HG02885 (cell line): Measurements from ENCODE around the gene MRPS2.
"Not testable (repeated sequence)": the region's sequence is repeated elsewhere in the genome, so short reads cannot be mapped to it uniquely, and the experiment has no call there.

Experiments
- ATAC-seq: cut with Tn5 transposase; IDR thresholded peaks from one replicate; pipeline ENCODE4 v1.9.1; 2021; ENCODE audit warnings: mild to moderate bottlenecking; ENCODE audit not compliant: unreplicated experiment, poor library complexity

MRPS2 gene

DNA sequence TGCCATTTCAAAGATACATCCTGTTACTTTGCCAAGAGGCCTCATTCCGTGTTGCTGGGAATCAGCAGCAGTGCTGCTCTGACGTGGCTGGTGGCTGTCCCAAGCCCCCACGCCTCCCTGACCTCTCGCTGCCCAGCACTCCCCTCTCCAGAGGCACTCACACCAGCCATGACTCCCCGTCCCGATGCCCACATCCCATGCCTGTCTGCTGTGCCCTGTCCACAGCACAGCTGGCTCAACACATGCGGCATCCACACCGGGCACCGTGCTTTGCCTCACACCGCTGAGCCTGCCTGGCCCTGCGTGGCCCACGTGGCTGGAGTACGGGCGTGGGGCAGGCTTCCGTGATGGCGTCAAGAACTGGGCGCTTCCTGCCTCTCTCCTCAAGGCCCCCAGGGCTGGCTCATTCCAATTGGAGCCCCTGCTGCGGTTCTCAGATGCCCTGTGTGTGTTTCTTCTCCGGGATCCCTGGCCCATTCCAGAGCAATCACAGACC, 12.9 kb downstream of the MRPS2 start:
- ATAC-seq = no peak

DNA sequence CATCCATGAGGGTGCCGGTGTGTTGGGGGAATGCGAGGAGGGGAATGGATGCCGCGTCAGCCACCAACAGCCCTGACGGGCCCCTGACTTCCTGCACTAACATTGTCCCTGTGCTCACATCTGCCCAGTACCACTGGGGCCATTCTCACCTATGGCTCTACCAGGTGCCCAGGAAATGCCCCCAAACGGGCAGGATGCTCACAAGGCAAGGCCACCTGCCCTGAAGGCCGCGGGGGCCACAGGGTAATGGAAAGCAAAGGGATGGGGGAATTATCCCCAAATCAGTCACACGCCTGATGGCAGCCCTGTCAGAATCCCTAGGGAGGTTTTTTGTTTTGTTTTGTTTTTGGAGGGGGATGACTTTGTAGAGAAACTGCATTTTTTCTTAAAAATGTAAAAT, 13.4 kb downstream of the MRPS2 start:
- ATAC-seq = not testable (repeated sequence)

DNA sequence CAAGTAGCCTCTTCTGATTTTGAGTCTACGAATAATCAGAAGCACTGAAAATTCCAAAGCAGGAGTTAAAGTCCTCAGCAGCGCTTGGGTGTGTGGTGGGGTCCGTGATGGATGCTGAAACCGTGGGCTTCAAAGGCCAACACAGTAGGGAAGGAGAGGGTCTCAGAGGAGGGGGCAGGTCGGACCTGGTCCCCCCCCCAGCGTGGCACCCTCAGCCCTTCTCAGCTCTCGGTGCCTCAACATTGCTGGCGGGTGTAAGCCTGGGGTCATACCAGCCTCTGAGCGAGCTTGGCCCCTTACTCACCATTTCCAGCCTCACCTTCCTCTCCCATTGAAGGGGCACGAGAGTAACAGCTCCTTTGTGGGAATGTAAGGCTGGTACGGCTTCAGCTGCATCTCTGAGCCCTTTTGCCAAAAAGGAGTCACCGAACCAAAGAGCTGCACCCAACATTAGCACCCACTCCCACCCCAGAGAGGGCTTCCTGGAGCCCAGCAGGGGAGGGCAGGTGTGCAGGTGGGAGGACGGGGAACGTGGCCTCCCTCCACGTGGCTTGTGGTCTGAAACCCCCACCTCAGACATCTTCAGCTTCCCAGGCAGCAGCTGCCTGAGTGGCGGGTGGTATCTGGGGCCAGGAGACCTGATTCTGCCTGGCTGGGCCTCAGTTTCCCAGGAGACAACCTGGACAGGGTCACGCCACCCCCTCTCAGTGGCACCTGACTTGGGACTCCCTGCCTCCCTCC, 14.0 kb downstream of the MRPS2 start:
- no peak for ATAC-seq

DNA sequence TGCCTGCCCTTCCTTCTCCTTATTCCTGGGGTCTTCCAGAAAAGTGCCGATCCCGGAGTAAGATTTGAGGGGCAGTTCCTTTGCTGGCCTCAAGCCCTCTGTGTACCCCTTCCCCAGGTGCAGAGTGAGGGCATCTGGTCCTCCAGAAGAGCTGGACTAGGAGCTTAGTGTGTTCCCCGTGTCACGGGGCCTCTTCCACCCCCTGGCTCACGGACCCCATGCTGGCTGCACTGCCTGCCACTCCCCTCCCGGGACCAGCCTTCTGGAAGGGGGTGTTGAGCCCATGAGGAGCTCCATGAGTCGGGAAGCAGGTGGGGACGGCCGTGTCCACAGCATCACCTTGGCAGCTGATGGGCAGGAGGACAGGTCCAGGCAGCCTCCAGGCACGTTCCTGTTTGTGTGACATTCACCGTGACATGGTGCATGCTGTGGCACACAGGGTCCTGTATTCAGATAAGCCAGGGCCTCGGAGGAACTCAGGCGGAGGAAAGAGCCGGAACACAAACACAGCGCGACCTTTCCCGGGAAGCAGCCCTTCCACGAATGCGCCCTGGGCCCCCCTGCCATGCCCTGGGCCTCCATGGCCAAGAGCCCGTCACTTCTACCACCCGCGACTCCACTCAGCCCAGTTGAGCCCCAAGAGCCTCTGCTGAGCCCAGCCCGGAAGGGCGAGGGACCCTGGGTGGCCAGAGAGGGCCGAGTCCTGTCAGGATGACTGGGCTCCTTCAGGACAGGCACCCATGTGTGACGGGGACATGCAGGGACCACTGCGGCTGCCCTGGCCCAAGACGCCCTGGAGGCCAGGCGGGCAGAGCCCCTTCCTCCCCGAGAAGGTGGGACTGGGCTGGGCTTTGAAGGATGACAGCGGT, 14.8 kb downstream of the MRPS2 start:
- ATAC-seq = no peak

DNA sequence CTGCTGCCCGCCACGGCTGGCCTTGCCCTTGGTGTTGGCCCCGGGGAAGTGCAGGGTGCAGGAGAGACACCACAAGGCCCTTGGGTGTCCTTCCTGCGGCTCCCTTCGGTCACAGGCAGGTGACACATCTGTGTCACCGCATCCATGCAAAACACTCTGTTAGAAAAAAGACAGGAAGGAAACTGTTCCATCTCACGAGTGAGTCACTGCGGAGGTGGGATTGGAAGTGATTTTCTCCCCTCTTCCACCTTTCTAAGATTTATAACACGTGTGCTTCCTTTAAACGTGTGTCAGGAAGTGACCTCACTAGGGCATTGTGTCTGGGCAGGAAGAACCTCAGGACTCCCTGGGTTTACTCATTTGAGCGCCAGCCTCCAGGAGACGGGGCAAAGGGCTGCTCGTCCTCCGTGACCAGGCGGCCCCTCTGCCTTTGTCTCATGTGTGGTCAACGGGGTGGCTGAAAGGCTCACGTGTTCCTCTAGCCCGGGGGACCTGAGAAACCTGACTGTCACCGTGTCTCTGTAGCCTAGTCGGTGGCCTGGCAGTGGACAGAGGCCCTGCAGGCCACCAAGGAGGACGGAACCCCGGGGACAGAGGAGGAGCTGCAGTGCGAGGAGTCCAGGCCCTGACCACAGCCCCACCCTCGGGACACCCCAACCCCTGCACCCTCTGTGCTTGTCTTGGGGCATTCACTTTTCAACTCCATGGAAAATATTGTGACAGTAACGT, 15.8 kb downstream of the MRPS2 start:
- ATAC-seq = no peak

DNA sequence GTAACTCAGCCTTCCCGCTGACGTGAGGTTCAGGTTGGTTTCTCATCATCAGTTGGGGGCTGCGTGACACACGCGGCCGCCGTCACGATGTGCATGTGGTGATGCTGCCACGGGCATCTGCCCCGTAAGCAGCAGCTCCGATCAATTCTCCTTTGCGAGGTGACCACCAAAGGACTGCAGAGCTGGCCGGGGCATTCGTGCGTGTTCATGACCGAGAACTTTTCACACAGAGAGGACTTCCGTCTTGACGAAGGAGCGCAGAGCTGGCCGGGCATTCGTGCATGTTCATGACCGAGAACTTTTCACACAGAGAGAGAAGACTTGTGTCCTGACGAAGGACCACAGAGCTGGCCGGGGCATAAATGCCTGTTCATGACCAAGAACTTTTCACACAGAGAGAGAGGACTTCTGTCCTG, 16.9 kb downstream of the MRPS2 start:
- ATAC-seq = no peak

DNA sequence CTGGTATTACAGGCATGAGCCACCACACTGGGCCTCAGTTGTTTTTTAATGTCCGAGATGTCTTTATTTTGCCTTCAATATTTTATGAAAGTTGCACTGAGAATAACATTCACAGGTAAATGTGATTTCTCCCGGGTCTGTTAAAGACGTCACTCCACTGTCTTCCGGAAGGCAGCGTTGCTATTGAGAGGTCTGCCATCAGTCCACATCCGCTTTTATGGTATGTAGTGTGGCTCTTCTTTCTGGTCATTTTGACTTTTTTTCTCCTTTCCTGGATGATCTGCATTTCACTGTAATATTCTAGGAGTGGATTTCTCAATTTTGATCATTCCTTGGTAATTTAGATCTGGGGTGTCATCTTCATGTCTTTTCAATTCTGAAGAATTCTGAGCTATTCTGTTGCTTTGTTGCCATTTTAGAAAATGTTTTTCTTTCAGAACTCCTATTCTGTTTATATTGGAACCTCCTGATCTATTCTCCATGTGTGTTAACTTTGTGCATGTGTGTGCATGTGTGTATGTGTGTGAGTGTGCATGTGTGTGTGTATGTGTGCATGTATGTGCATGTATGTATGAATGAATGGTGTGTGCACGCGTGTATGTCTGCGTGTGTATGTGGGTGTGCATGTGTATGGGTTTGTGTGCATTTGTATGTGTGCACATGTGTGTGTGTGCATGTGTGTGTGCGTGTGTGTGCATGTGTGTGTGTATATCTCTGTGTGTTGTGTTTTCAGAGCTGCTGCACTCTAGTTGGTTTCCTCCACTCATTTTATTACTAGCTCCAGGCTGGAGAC, 18.9 kb downstream of the MRPS2 start:
- ATAC-seq = no peak

DNA sequence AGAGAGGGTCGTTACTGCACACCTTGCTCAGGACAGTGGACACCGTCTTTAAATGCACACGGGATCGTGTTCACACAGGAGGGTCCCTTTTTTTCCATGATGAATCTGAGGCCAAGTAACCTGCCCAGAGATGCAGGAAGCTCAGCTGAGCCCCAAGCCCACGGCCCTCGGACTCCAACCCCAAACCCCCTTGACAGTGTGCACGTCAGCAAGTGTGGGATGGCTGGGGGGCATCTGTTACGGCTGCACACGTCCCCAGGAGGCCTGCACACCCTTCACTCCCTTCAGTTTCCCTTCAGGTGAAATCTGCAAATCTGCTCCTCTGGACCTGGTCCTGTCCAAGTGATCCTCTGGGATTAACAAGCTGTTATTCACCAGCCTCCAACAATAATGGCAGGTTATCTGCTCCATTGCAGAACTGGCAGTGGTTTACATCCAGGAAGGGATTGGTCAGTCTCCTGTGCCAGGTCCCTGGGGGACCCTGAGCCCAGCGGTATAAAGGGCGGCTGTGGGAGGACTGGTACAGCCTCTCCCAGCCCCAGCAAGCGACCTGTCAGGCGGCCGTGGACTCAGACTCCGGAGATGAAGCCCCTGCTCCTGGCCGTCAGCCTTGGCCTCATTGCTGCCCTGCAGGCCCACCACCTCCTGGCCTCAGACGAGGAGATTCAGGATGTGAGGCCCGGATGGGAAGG, 20.6 kb downstream of the MRPS2 start, which contains the start of gene LCN1:
Gene LCN1 (plus strand): TSS at position 525 of the 692 bp plus-strand sequence. CDS start 58 bp downstream, at position 583.
- ATAC-seq = no peak

DNA sequence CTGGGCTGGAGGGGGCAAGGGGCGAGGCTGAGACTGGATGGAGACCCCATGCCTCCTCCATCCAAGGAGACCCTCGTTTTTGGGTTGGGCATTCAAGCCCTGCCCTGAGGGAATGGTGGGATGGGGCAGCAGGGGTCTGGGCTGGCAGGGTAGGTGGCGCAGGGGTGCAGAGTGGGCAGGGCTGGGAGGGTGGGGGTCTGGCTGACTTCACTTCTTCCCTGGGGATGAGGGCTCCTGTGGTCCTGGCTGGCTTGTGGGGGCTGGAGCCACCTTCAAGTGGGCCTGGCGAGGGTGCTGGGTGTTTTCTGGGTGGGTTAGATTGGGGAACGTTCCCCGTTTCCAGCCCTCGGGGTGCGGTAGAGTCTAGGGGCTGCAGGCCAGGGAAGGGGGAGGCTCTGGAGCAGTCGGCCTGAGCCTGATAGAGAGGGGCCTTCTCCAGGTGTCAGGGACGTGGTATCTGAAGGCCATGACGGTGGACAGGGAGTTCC, 21.2 kb downstream of the MRPS2 start:
- ATAC-seq = no peak

DNA sequence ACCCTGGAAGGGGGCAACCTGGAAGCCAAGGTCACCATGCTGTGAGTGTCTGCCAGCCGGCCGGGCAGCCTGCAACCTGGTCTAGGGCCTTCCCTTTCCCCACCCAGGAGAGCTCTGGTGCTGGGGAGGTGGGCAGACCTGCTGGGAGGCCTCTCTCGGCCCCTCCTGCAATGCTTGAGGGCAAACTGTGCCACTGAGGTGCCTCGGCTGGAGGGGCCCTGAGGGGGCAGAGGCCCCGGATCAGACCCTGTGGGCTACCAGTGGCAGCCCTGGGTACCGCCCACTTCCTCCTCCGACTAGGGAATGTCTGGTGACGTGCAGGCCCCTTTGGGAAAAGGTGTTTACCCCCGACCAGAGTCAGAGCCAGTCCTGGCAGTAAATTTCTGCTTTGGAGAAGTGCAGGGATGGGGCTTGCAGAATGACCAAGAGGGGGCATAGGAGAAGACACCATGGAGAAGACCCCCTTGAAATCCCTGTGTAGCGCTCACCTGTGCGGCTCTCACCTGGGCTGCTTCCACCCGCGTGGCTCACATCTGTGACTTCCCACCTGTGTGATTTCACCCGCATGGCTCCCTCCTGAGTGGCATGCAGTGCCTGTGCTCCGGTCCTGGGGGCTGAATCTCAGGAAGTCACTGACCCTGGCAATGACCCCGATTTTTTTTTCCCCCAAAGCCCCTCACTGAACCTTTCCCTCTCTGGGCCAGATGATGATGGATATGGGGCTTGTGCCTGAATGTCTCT, 21.8 kb downstream of the MRPS2 start:
- no peak for ATAC-seq

DNA sequence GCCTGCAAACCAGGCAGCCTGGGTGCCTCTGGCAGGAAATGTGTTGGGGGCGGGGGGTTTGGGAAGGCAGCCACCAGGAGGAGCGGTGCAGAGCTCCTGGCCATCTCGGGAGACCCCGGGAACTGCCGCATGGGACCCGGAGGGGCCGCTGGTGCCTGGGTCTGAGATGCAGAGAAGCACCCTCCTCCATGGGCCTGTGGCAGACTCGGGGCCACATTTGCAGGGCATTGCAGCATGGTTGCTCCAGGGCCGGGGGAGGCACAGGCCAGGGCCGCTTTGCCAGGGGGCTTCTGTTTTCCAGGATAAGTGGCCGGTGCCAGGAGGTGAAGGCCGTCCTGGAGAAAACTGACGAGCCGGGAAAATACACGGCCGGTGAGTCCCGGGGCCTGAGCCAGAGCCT, 22.4 kb downstream of the MRPS2 start:
- no peak for ATAC-seq

DNA sequence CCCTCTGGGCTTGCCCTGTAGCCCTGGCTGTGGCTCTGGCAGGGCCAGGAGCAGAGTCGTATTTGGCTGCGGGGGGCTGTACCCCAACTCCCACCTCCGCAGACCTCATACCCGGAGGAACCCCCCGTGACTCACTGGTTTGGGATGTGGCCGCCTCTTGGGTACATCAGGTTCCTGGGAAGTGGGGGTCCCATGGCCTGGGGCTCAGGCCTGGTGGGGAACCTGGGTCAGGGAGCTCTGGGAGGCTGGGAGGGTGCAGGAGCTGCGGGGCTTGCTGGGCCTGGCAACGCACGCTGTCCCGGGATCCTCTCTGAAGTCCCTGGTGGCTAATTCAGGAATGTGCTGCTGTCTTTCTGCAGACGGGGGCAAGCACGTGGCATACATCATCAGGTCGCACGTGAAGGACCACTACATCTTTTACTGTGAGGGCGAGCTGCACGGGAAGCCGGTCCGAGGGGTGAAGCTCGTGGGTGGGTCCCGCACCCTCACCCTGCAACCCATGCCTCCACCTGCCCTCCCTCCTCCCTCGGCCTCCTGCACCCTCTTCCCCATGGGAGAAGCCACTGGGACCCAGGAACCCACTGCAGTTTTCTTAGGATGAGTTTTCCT, 23.1 kb downstream of the MRPS2 start:
- ATAC-seq = no peak

DNA sequence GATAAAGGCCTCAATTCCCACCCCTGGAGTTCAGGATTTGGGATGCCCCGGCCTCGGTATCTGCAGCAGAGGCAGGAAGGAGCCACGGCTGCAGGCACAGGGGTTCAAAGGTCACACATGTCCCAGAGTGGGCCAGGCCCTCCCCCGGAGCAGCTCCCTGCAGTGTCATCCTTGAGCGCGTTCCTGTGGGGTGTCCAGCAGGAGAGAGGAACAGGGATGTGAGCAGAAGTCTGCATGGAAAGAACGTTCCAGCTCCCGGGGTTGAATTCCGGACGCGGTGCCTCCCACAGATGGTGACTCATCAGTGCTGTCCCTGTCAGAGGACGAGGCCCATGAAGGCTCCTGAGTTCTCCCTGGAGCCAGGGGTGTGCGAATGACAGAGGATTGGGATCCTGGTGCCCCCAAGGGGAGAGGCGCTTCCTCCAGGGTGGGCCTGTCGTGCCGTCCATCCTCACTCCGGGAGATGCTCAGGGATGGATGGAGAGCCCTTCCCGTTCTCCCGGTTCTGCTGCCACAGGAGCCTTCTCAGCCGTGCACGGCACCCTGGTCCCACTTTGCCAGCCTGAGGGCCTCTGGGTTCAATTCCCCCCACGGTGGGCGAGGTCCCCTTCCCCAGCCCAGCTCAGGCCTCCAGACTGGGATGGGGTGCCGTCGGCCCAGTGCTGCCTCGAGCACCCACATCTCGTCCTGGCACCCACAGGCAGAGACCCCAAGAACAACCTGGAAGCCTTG, 23.8 kb downstream of the MRPS2 start:
- ATAC-seq = no peak

DNA sequence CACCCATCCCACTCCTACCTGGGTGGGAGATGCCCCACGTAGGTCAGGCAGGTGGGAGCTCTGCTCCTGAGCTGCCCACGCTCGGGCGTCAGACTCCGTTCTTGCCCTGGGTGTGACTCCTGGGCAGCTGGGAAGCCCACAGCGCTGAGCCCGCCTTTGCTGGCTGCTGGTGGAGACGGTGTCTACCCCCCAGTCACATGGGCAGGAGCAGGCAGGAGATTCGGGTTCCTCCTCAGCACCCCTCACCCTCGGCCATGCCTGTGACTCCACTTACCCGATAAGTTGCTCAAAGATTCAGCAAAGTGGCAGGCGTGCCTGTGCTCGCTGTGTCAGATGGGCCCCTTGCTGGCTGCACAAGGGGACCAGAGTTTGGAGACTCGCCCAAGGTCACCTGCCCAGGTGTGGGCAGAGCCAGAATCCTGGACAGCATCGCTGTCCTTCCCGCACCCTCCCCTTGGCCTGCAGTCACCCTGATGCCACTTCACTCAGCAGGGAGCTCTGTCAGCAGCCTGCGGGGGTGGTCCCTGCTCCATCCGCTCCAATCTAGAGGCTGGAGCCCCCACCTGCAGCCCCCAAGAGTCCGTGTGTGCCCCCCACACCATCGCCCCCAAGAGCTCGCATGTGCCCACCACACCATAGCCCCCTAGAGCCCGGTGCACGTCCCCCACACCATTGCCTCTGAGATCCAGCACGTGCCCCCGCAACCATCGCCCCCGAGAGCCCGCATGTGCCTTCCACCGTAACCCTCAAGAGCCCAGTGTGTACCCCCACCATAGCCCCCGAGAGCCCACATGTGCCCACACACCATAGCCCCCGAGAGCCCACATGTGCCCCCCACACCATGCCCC, 25.0 kb downstream of the MRPS2 start:
- ATAC-seq = no peak

DNA sequence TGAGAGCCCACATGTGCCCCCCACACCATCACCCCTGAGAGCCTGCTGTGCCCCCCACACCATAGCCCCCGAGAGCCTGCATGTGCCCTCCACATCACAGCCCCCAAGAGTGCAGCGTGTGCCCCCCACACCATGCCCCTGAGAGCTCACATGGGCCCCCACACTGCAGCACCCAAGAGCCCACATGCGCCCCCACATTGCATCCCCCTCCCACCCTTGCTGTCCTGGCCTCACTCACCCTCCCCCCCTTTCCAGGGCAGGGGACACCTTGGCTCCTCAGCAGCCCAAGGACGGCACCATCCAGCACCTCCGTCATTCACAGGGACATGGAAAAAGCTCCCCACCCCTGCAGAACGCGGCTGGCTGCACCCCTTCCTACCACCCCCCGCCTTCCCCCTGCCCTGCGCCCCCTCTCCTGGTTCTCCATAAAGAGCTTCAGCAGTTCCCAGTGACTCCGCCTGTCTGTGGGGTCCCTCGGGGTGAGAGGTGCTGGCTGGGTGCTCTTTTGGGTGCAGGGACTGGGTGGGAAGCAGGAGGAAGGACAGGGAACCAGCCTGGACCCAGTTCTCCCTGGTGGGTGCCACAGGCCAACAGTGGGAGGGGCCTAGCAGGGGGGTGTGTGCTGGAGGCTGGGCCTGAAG, 25.7 kb downstream of the MRPS2 start:
- ATAC-seq = no peak
